ENCODE data around the gene PGAP6. TPM values are rescaled to one million over a fixed set of nuclear protein-coding genes. Genes with fewer than 3 reads are reported as not detected.

The PGAP6 gene
- total and polyA plus RNA-seq, 2 of the 13 experiments (the other 11 are each of a cell fraction or from before 2014, with no cell fraction given): 52.7 to 136 TPM

GRCh38 chr16:353404-354290 lies 28.1 kb downstream of the PGAP6 start:
- H3K9me3 ChIP-seq (ENCODE audit: low read length): no peaks in the 10 kb centered on the region
- DNase-seq (ENCODE audit: low spot score): no peak
- H3K4me3 ChIP-seq (replicated peaks in 1 of 3; ENCODE audit: insufficient read depth in 1 of 3, low read depth in 2 of 3, low read length in 3 of 3): peak overlapping the region; percentile 57 to 84 (median 78)
- intact Hi-C loops (cut with micrococcal nuclease; ENCODE audit: unreplicated experiment): no loop called here
- H3K27ac ChIP-seq (ENCODE audit: extremely low read length, insufficient read depth, low read length): peak overlapping the region; percentile 56
- peak; percentile 20 for ATAC-seq
- in situ Hi-C loops (cut with HindIII; ENCODE audit: extremely low pct_ligation_motif_present, low pct_unique_long_range_greater_than_20kb): no loop called here
- peaks cover 4% of the 10 kb centered on the region; the same call in 1 of the 2 replicates for H4K20me1 ChIP-seq (ENCODE audit: insufficient read depth, low read length)
- ChIA-PET POLR2A (interaction anchor here (0.7 to 2.4 kb wide), 20 partner anchors 9 to 300 kb away, joined by 3 to 31 read pairs (median 4); partner anchors contain the start of genes DECR2, FAM234A, METTL26 and MRPL28), CTCF (ENCODE audit: low intra/inter-chr PET ratio, low total read pairs) (no interaction called here)
- peaks cover 1 to 8% of the 10 kb centered on the region in 2 experiments; a peak in 2 of 5 replicates for H3K36me3 ChIP-seq (replicated peaks in 1 of 2; ENCODE audit: control insufficient read depth in 1 of 2, insufficient read depth in 2 of 2, low read length in 2 of 2)
- no peak for FAIRE-seq
- 32% methylated on average over 12 of the region's 25 CpGs for WGBS (ENCODE audit: low lambda C conversion rate)
- no peak overlapping the region for H2AFZ ChIP-seq (ENCODE audit: low read length)
- peak overlapping the region; percentile 100 for H3K4me2 ChIP-seq (ENCODE audit: low read depth, low read length)
- BruUV-seq (replicated peaks): TSS peak; percentile 56
- peaks cover 30% of the 10 kb centered on the region for H3K79me2 ChIP-seq (ENCODE audit: insufficient read depth, low read length)
- H3K27me3 ChIP-seq (ENCODE audit: control insufficient read depth in 1 of 2, insufficient read depth in 2 of 2, low read length in 2 of 2): no peaks in the 10 kb centered on the region
- peak overlapping the region; percentile 85 for H3K9ac ChIP-seq (ENCODE audit: insufficient read depth, low read depth, low read length)
- H3K4me1 ChIP-seq (ENCODE audit: insufficient read depth, low read length): peaks cover 72% of the 10 kb centered on the region
- TF ChIP-seq ZBTB34 (CRISPR knock-in tag; IDR thresholded peaks at IDR 0.05) (no peak), MYC (CRISPR knock-in tag; IDR thresholded peaks at IDR 0.05; ENCODE audit: borderline replicate concordance) (0 out of 2 replicates have a peak, but pooled peaks have one; percentile 42), NFAT5 (CRISPR knock-in tag; IDR thresholded peaks at IDR 0.05) (0 out of 2 replicates have a peak, but pooled peaks have one; percentile 14), ZNF343 (CRISPR knock-in tag; IDR thresholded peaks at IDR 0.05) (0 out of 2 replicates have a peak, but pooled peaks have one; percentile 9), SNAI1 (CRISPR knock-in tag; IDR thresholded peaks at IDR 0.05; ENCODE audit: borderline replicate concordance) (0 out of 2 replicates have a peak, but pooled peaks have one; percentile 32), ZFX (CRISPR knock-in tag; IDR thresholded peaks at IDR 0.05; ENCODE audit: low read depth) (peak; percentile 68), BRCA1 (CRISPR knock-in tag; IDR thresholded peaks at IDR 0.05) (0 out of 2 replicates have a peak, but pooled peaks have one; percentile 25)
